Suprapubic skin (tissue), 3 donors: Measurements from ENCODE around the gene PCDHA1.

Experiments used
- POLR2AphosphoS5 ChIP-seq, 3 donors: sonication (generic); formaldehyde crosslinking; IDR thresholded peaks; one replicate each; pipeline ENCODE4 v1.6.1; 2017; ENCODE audit warnings: antibody characterized with exemption in 3 of 3
- TF ChIP-seq, protein P1 (sequence below), 2 donors: fragments of 200-600 bp in 1 of 2; fragments of 450-650 bp in 1 of 2; sonication (generic) in 1 of 2; IDR thresholded peaks; one replicate each; pipeline ENCODE4 v1.5.1; 2016 to 2019; ENCODE audit warnings: antibody characterized with exemption in 2 of 2, mild to moderate bottlenecking in 1 of 2, moderate library complexity in 1 of 2

DNA sequence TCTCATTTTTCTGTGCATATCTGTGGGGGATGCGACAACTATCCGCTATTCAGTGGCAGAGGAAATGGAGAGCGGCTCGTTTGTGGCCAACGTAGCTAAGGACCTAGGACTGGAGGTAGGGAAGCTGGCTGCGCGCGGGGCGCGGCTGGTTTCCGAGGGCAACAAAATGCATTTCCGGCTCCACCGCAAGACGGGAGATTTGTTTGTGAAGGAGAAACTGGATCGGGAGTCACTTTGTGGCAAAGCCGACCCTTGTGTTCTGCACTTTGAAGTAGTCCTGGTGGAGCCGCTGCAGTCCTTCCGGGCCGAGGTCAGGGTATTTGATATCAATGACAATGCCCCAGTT lies 265.6 kb downstream of the PCDHA1 start:
- TF ChIP-seq, protein P1, sequence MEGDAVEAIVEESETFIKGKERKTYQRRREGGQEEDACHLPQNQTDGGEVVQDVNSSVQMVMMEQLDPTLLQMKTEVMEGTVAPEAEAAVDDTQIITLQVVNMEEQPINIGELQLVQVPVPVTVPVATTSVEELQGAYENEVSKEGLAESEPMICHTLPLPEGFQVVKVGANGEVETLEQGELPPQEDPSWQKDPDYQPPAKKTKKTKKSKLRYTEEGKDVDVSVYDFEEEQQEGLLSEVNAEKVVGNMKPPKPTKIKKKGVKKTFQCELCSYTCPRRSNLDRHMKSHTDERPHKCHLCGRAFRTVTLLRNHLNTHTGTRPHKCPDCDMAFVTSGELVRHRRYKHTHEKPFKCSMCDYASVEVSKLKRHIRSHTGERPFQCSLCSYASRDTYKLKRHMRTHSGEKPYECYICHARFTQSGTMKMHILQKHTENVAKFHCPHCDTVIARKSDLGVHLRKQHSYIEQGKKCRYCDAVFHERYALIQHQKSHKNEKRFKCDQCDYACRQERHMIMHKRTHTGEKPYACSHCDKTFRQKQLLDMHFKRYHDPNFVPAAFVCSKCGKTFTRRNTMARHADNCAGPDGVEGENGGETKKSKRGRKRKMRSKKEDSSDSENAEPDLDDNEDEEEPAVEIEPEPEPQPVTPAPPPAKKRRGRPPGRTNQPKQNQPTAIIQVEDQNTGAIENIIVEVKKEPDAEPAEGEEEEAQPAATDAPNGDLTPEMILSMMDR (IDR thresholded peaks at IDR 0.05): no peak
- TF ChIP-seq POLR2AphosphoS5 (IDR thresholded peaks at IDR 0.05): no peak
